HCT116 (cell line): ENCODE results near the gene MSI2. TPM values are rescaled to one million over a fixed set of nuclear protein-coding genes. Genes with fewer than 3 reads are reported as not detected.

Experiments
- ATAC-seq: fragments of 200-7000 bp; cut with Tn5 transposase; 2 replicates; pipeline ENCODE4 v1.9.1; 2020; ENCODE audit warnings: mild to moderate bottlenecking, moderate library complexity
- BruUV-seq: library from RNA; stranded (reverse); fragments of 400-500 nt; replicated peaks from 2 replicates; lab custom pipeline; 2021; lab: Mats Ljungman, UMichigan
- CTCF ChIA-PET: fragments of 300-600 bp; sonication (Branson Sonifier 250); formaldehyde crosslinking; loops from one replicate; lab custom pipeline; 2021; ENCODE audit warnings: antibody characterized with exemption; lab: Charles Lee
- POLR2A ChIA-PET: fragments of 300-600, 350-600 bp; sonication (Branson Sonifier 250); formaldehyde crosslinking; loops from one replicate; lab custom pipeline; 2021; ENCODE audit warnings: antibody characterized with exemption; lab: Charles Lee
- RAD21 ChIA-PET, 2 experiments: fragments of 300-600 bp; sonication (Branson Sonifier 250); formaldehyde crosslinking; loops; one replicate each; lab custom pipeline; 2023; ENCODE audit warnings: low total read pairs in 2 of 2; ENCODE audit not compliant: uncharacterized antibody in 2 of 2, unreplicated experiment in 2 of 2, low non-redundant PET in 1 of 2; lab: Charles Lee
- DNase-seq: peaks from one replicate; pipeline ENCODE4 v3.0.0-alpha.2; 2010; ENCODE audit warnings: low read depth, low spot score
- H2AFZ ChIP-seq: fragments of 200-600 bp; shearing (Covaris generic), sonication (generic); 2 replicates; pipeline ENCODE4 v1.6.1; 2017; ENCODE audit warnings: low read depth, mixed run types, mixed read lengths, antibody characterized with exemption, low read length; ENCODE audit not compliant: poor library complexity, severe bottlenecking
- H3K27ac ChIP-seq: 2 replicates; pipeline ENCODE4 v1.5.1; 2012; ENCODE audit warnings: low read depth, low read length
- H3K27me3 ChIP-seq: fragments of 200-600 bp; sonication (generic); 2 replicates; pipeline ENCODE4 v1.6.1; 2016; ENCODE audit warnings: mixed run types, low read length, mixed read lengths; ENCODE audit not compliant: insufficient read depth
- H3K36me3 ChIP-seq, 2 experiments: fragments of 200-500 bp in 1 of 2; fragments of 200-600 bp in 1 of 2; sonication (Bioruptor generic) in 1 of 2; sonication (generic) in 1 of 2; 2 replicates each; pipeline versions ENCODE4 v1.5.1 to v1.6.1; 2014 to 2016; ENCODE audit warnings: low read length in 2 of 2, inconsistent platforms in 1 of 2, mixed read lengths in 1 of 2, mixed run types in 1 of 2; ENCODE audit not compliant: insufficient read depth in 2 of 2, control insufficient read depth in 1 of 2
- H3K4me1 ChIP-seq, 2 experiments: fragments of 200-600 bp in 1 of 2; sonication (generic) in 1 of 2; 2 replicates each; pipeline versions ENCODE4 v1.5.1 to v1.6.1; 2012 to 2017; ENCODE audit warnings: low read length in 2 of 2, inconsistent platforms in 1 of 2, mild to moderate bottlenecking in 1 of 2, mixed read lengths in 1 of 2, mixed run types in 1 of 2, moderate library complexity in 1 of 2; ENCODE audit not compliant: insufficient read depth in 2 of 2, control insufficient read depth in 1 of 2
- H3K4me2 ChIP-seq: fragments of 200-600 bp; sonication (generic); 2 replicates; pipeline ENCODE4 v1.6.1; 2017; ENCODE audit warnings: mixed run types, low read length, mixed read lengths
- H3K4me3 ChIP-seq, 2 experiments: fragments of 200-600 bp in 1 of 2; sonication (generic) in 1 of 2; replicated peaks in 1 of 2; 2 replicates each; pipeline ENCODE4 v1.5.1; 2011 to 2016; ENCODE audit warnings: low read length in 2 of 2, control low read depth in 1 of 2, low read depth in 1 of 2, mild to moderate bottlenecking in 1 of 2, mixed read lengths in 1 of 2, mixed run types in 1 of 2
- H3K79me2 ChIP-seq: fragments of 200-600 bp; sonication (generic); 2 replicates; pipeline ENCODE4 v1.6.1; 2017; ENCODE audit warnings: mild to moderate bottlenecking, mixed run types, low read length, moderate library complexity, mixed read lengths; ENCODE audit not compliant: insufficient read depth
- H3K9ac ChIP-seq: fragments of 200-600 bp; sonication (generic); 2 replicates; pipeline ENCODE4 v1.6.1; 2016; ENCODE audit warnings: low read length, mixed read lengths
- H3K9me2 ChIP-seq: fragments of 200-600 bp; sonication (generic), shearing (Covaris generic); 2 replicates; pipeline ENCODE4 v1.6.1; 2017; ENCODE audit warnings: mixed run types, mild to moderate bottlenecking, moderate library complexity; ENCODE audit not compliant: insufficient read depth
- H3K9me3 ChIP-seq, 2 experiments: fragments of 200-500 bp in 1 of 2; fragments of 200-600 bp in 1 of 2; sonication (Bioruptor generic) in 1 of 2; sonication (generic) in 1 of 2; 2 replicates each; pipeline ENCODE4 v1.6.1; 2014 to 2017; ENCODE audit warnings: low read length in 2 of 2, mixed read lengths in 2 of 2, inconsistent platforms in 1 of 2, low read depth in 1 of 2, mild to moderate bottlenecking in 1 of 2, mixed run types in 1 of 2, moderate library complexity in 1 of 2; ENCODE audit not compliant: control insufficient read depth in 1 of 2, insufficient read depth in 1 of 2
- H4K20me1 ChIP-seq: fragments of 200-600 bp; sonication (generic), shearing (Covaris generic); 2 replicates; pipeline ENCODE4 v1.6.1; 2017; ENCODE audit warnings: mixed run types, mild to moderate bottlenecking, moderate library complexity; ENCODE audit not compliant: insufficient read depth
- EGR1 ChIP-seq: IDR thresholded peaks from 2 replicates; pipeline ENCODE4 v1.6.1; 2012; ENCODE audit warnings: low read depth
- SRF ChIP-seq: IDR thresholded peaks from 2 replicates; pipeline ENCODE4 v1.6.1; 2012; ENCODE audit warnings: low read depth
- TCF7L2 ChIP-seq: IDR thresholded peaks from 2 replicates; pipeline ENCODE4 v1.7.0; 2011; ENCODE audit warnings: borderline replicate concordance, inconsistent platforms; ENCODE audit not compliant: insufficient read depth, insufficient read length; ENCODE audit errors: extremely low read depth
- YY1 ChIP-seq: IDR thresholded peaks from 2 replicates; pipeline ENCODE4 v1.6.1; 2011; ENCODE audit warnings: low read length, low read depth, moderate library complexity, mild to moderate bottlenecking; ENCODE audit not compliant: insufficient replicate concordance; ENCODE audit errors: extremely low read depth
- intact Hi-C: fragments of 100-400 bp; cut with micrococcal nuclease; formaldehyde crosslinking; loops from 2 replicates; pipeline ENCODE4 v1.10.0; 2022
- total RNA-seq: library from RNA; stranded (reverse); gene quantifications from one replicate; pipeline ENCODE4 v1.2.1, GENCODE V29; 2021; ENCODE audit not compliant: unreplicated experiment

Gene MSI2
- total RNA-seq, 1 experiment from 2014 or later: 137 TPM

GRCh38 chr17:57560319-57560705, 304.0 kb downstream of the MSI2 start:
- no peak for DNase-seq
- H3K9ac ChIP-seq: no peak overlapping the region
- BruUV-seq: no TSS peak
- H3K9me3 ChIP-seq: no peaks in the 10 kb centered on the region
- H3K79me2 ChIP-seq: no peaks in the 10 kb centered on the region
- ChIA-PET CTCF (no interaction called here), POLR2A (no interaction called here), RAD21 (no interaction called here)
- no peak overlapping the region for H3K4me2 ChIP-seq
- no peak overlapping the region for H3K27ac ChIP-seq
- H3K4me1 ChIP-seq: peaks cover 4 to 11% of the 10 kb centered on the region in 2 experiments; a peak in 2 of 4 replicates
- no peaks in the 10 kb centered on the region for H3K9me2 ChIP-seq
- H3K36me3 ChIP-seq: no peaks in the 10 kb centered on the region
- no peak for TF ChIP-seq EGR1
- no peak for TF ChIP-seq SRF
- no peaks in the 10 kb centered on the region for H4K20me1 ChIP-seq
- no peak for ATAC-seq
- H3K27me3 ChIP-seq: no peaks in the 10 kb centered on the region
- H2AFZ ChIP-seq: no peak overlapping the region
- intact Hi-C loops: no loop called here
- H3K4me3 ChIP-seq: no peak overlapping the region

GRCh38 chr17:57561072-57561861, 304.9 kb downstream of the MSI2 start:
- no peaks in the 10 kb centered on the region for H3K36me3 ChIP-seq
- H3K4me2 ChIP-seq: no peak overlapping the region
- H3K4me1 ChIP-seq: peaks cover 4 to 11% of the 10 kb centered on the region in 2 experiments; a peak in 2 of 4 replicates
- CTCF ChIA-PET: no interaction called here
- H3K4me3 ChIP-seq: no peak overlapping the region
- no peak for TF ChIP-seq YY1
- peak; percentile 18 for TF ChIP-seq TCF7L2
- H3K9ac ChIP-seq: no peak overlapping the region
- intact Hi-C loops: no loop called here
- ATAC-seq (no peak), DNase-seq (no peak)
- H4K20me1 ChIP-seq: no peaks in the 10 kb centered on the region
- no peaks in the 10 kb centered on the region for H3K9me2 ChIP-seq
- no peak overlapping the region for H2AFZ ChIP-seq
- no peaks in the 10 kb centered on the region for H3K9me3 ChIP-seq
- H3K27ac ChIP-seq: no peak overlapping the region
- H3K27me3 ChIP-seq: no peaks in the 10 kb centered on the region
- POLR2A ChIA-PET: no interaction called here
- no TSS peak for BruUV-seq
- RAD21 ChIA-PET: no interaction called here
- no peaks in the 10 kb centered on the region for H3K79me2 ChIP-seq
